Fibroblast of skin of scalp (primary cell): ENCODE data around the gene HS3ST6.
A peak's percentile ranks its signal among the peaks of the same experiment; 100 is the strongest.
"Not testable (repeated sequence)": the region's sequence is repeated elsewhere in the genome, so short reads cannot be mapped to it uniquely, and the experiment has no call there.

ENCODE experiments used
- DNase-seq: peaks from one replicate; pipeline ENCODE4 v3.0.0-alpha.2; 2013

The HS3ST6 gene

GRCh38 chr16:1877089-1877488 is 41.1 kb downstream of the HS3ST6 start:
- no peak for DNase-seq

GRCh38 chr16:1876468-1876867 is 41.7 kb downstream of the HS3ST6 start:
- no peak for DNase-seq

- not testable (repeated sequence) for DNase-seq
Measured at GRCh38 chr16:1876066-1876465, 42.1 kb downstream of the HS3ST6 start.

GRCh38 chr16:1874854-1875253 is 43.4 kb downstream of the HS3ST6 start:
- DNase-seq, result no peak

GRCh38 chr16:1871974-1872635 is 46.1 kb downstream of the HS3ST6 start, which contains the start of gene MEIOB:
TSS of gene MEIOB (minus strand) at chr16:1872164. CDS start at chr16:1868175, 3,989 bp downstream.
- DNase-seq, result peak; percentile 58

- peak; percentile 68 for DNase-seq
Measured at GRCh38 chr16:1870365-1871082, 47.7 kb downstream of the HS3ST6 start.

GRCh38 chr16:1865902-1866690 is 52.1 kb downstream of the HS3ST6 start:
- DNase-seq, result no peak

- DNase-seq, result peak; percentile 51
Measured at GRCh38 chr16:1863681-1864460, 54.3 kb downstream of the HS3ST6 start.

- DNase-seq, result no peak
Measured at GRCh38 chr16:1862394-1862793, 55.8 kb downstream of the HS3ST6 start.

- no peak for DNase-seq
Measured at GRCh38 chr16:1861730-1862129, 56.5 kb downstream of the HS3ST6 start.
